GM23338 (cell line): ENCODE measurements around the gene SEL1L3. TPM values are rescaled to one million over a fixed set of nuclear protein-coding genes. Genes with fewer than 3 reads are reported as not detected.

ENCODE experiments used
- ATAC-seq: fragments of 200-7000 bp; cut with Tn5 transposase; 3 replicates; pipeline ENCODE4 v1.9.1; 2020
- DNase-seq: peaks from one replicate; pipeline ENCODE4 v3.0.0-alpha.2; 2015; ENCODE audit warnings: low spot score
- H2AFZ ChIP-seq: fragments of 200-600 bp; sonication (generic); 2 replicates; pipeline ENCODE4 v1.8.0; 2016; ENCODE audit warnings: antibody characterized with exemption, mild to moderate bottlenecking, moderate library complexity
- H3F3A ChIP-seq: fragments of 200-600 bp; sonication (generic); replicated peaks from 2 replicates; pipeline ENCODE4 v1.8.0; 2017; ENCODE audit warnings: antibody characterized with exemption, mixed run types, low read depth
- H3K27ac ChIP-seq: fragments of 200-600 bp; sonication (generic); 2 replicates; pipeline ENCODE4 v1.6.1; 2016; ENCODE audit warnings: low read depth
- H3K27me3 ChIP-seq: fragments of 200-600 bp; sonication (generic); 2 replicates; pipeline ENCODE4 v1.8.0; 2016; ENCODE audit warnings: mild to moderate bottlenecking, mixed run types, moderate library complexity; ENCODE audit not compliant: insufficient read depth
- H3K36me3 ChIP-seq: fragments of 200-600 bp; sonication (generic); 2 replicates; pipeline ENCODE4 v1.8.0; 2016; ENCODE audit warnings: mild to moderate bottlenecking; ENCODE audit not compliant: insufficient read depth
- H3K4me1 ChIP-seq: fragments of 200-600 bp; sonication (generic); 2 replicates; pipeline ENCODE4 v1.8.0; 2016; ENCODE audit warnings: mild to moderate bottlenecking, moderate library complexity; ENCODE audit not compliant: insufficient read depth
- H3K4me2 ChIP-seq: fragments of 200-600 bp; sonication (generic); 2 replicates; pipeline ENCODE4 v1.7.1; 2017; ENCODE audit warnings: mixed run types
- H3K4me3 ChIP-seq: fragments of 200-600 bp; sonication (generic); 2 replicates; pipeline ENCODE4 v1.6.1; 2016; ENCODE audit warnings: mixed run types
- H3K79me2 ChIP-seq: fragments of 200-600 bp; sonication (generic); replicated peaks from 2 replicates; pipeline ENCODE4 v1.8.0; 2017; ENCODE audit warnings: mild to moderate bottlenecking; ENCODE audit not compliant: insufficient read depth
- H3K9me2 ChIP-seq: fragments of 200-600 bp; sonication (generic); 2 replicates; pipeline ENCODE4 v1.8.0; 2017; ENCODE audit not compliant: insufficient read depth
- H4K20me1 ChIP-seq: fragments of 200-600 bp; sonication (generic); replicated peaks from 2 replicates; pipeline ENCODE4 v1.8.0; 2017; ENCODE audit warnings: mild to moderate bottlenecking; ENCODE audit not compliant: insufficient read depth
- H3K27ac Mint-ChIP-seq: 2 replicates; pipeline ENCODE4 v1.8.0; 2020; ENCODE audit warnings: inconsistent platforms, mild to moderate bottlenecking, moderate library complexity, mixed read lengths
- H3K27me3 Mint-ChIP-seq: 3 replicates; pipeline ENCODE4 v1.8.0; 2022; ENCODE audit warnings: low read depth, mild to moderate bottlenecking, moderate library complexity, mixed read lengths, inconsistent platforms; ENCODE audit not compliant: insufficient read depth, poor library complexity
- H3K36me3 Mint-ChIP-seq: 3 replicates; pipeline ENCODE4 v1.8.0; 2021; ENCODE audit warnings: low read depth, mild to moderate bottlenecking, inconsistent platforms, moderate library complexity, mixed read lengths
- H3K4me1 Mint-ChIP-seq: 3 replicates; pipeline ENCODE4 v1.8.0; 2020; ENCODE audit warnings: mild to moderate bottlenecking, inconsistent platforms, mixed read lengths
- H3K4me3 Mint-ChIP-seq: 3 replicates; pipeline ENCODE4 v1.8.0; 2021; ENCODE audit warnings: moderate library complexity, mild to moderate bottlenecking, inconsistent platforms, mixed read lengths
- H3K9me3 Mint-ChIP-seq: 3 replicates; pipeline ENCODE4 v1.8.0; 2020; ENCODE audit warnings: moderate library complexity, mild to moderate bottlenecking, inconsistent platforms, mixed read lengths
- CREB1 ChIP-seq: fragments of 250-450 bp; sonication (Bioruptor Pico); IDR thresholded peaks from 2 replicates; pipeline ENCODE4 v1.5.0; 2020; ENCODE audit warnings: low read depth, mild to moderate bottlenecking, moderate library complexity
- EZH2 ChIP-seq: fragments of 200-600 bp; sonication (generic); IDR thresholded peaks from one replicate; pipeline ENCODE4 v1.8.0; 2017; ENCODE audit warnings: antibody characterized with exemption, mild to moderate bottlenecking, low read depth; ENCODE audit not compliant: unreplicated experiment
- EZH2phosphoT487 ChIP-seq: fragments of 200-600 bp; sonication (generic); IDR thresholded peaks from one replicate; pipeline ENCODE4 v1.8.1; 2018; ENCODE audit warnings: antibody characterized with exemption; ENCODE audit not compliant: unreplicated experiment
- JUNB ChIP-seq: IDR thresholded peaks from one replicate; pipeline ENCODE4 v1.6.1; 2016; ENCODE audit warnings: antibody characterized with exemption; ENCODE audit not compliant: unreplicated experiment
- NANOG ChIP-seq: IDR thresholded peaks from 2 replicates; pipeline ENCODE4 v1.6.1; 2016; ENCODE audit warnings: antibody characterized with exemption, borderline replicate concordance
- POLR2AphosphoS5 ChIP-seq: IDR thresholded peaks from 2 replicates; pipeline ENCODE4 v1.6.1; 2016; ENCODE audit warnings: antibody characterized with exemption, low read depth
- STAT1 ChIP-seq: IDR thresholded peaks from one replicate; pipeline ENCODE4 v1.6.1; 2016; ENCODE audit warnings: antibody characterized with exemption; ENCODE audit not compliant: unreplicated experiment
- ZNF114 ChIP-seq: fragments of 250-450 bp; sonication (Bioruptor Pico); IDR thresholded peaks from 2 replicates; pipeline ENCODE4 v1.5.0; 2020; ENCODE audit warnings: mild to moderate bottlenecking, moderate library complexity
- ZNF331 ChIP-seq: fragments of 250-450 bp; sonication (Bioruptor Pico); IDR thresholded peaks from 2 replicates; pipeline ENCODE4 v1.5.0; 2020; ENCODE audit warnings: low read depth, mild to moderate bottlenecking, moderate library complexity
- polyA plus RNA-seq: library from polyadenylated mRNA; unstranded; fragments of >200 nt; fragmentation: Nextera tagmentation; extraction: Ambion mirVana; gene quantifications from 2 replicates; pipeline ENCODE4 v1.2.1, GENCODE V29; 2016
- total RNA-seq: library from RNA; depleted of rRNA; stranded (reverse); fragments of >200 nt; shearing (Covaris generic); gene quantifications from 2 replicates; pipeline ENCODE4 v1.2.3, GENCODE V29; 2014
- TF ChIP-seq, protein P1 (sequence below): IDR thresholded peaks from one replicate; pipeline ENCODE4 v1.6.1; 2018; ENCODE audit warnings: antibody characterized with exemption; ENCODE audit not compliant: unreplicated experiment
- TF ChIP-seq, protein P2 (sequence below): fragments of 250-450 bp; sonication (Bioruptor Pico); IDR thresholded peaks from 2 replicates; pipeline ENCODE4 v1.5.0; 2020; ENCODE audit warnings: mild to moderate bottlenecking, moderate library complexity
- TF ChIP-seq, protein P3 (sequence below): IDR thresholded peaks from 2 replicates; pipeline ENCODE4 v1.6.1; 2016; ENCODE audit warnings: antibody characterized with exemption
- TF ChIP-seq, protein P4 (sequence below), 2 experiments: fragments of 200-600 bp in 1 of 2; sonication (generic) in 1 of 2; conservative IDR thresholded peaks; 2 replicates each; pipeline versions ENCODE4 v1.5.1 to v1.6.1; 2016 to 2017; ENCODE audit warnings: antibody characterized with exemption in 2 of 2, low read depth in 2 of 2, mild to moderate bottlenecking in 2 of 2, moderate library complexity in 1 of 2

The SEL1L3 gene
- total and polyA plus RNA-seq, 2 experiments from 2014 or later: 17.1 to 61.7 TPM

DNA sequence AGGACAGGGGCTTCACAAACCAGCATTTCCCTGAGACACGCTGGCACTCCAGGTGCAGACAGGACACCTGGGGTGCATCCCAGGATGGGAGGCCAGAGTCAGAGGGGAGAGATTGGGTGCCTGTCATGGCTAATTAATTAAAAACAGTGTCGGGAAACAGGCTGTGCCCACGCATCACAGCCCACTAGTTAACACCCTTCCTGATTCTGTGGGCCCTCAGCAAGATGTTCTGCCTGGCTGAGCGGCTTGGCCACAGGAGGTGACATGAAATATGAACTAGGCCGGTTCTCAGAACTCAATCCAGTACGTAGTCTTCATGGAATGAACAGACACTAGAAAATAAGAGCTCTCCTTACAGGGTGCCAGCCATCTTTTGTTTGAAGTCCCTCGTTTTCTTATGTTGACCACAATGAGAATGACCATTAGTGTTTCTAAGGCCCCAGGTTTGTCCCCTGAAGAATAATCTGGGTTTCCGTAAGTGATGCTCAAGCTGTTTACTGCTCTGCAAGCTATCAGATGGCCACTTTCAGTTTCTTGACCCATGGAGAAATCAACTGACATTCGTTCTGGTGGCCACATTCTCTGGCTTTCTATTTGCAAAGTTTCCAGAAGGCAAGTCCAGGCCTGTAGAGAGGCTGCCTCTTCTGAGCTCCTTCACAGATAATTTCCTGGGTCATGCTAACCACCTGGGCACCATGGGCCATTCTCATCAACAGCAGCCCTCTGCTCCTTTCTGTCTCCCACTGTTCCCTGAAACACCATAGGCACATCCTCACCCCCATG lies 134.9 kb downstream of the SEL1L3 start:
- Histone ChIP-seq H3K4me1 (no peaks in the 10 kb centered on the region), H2AFZ (no peak overlapping the region), H3F3A (no peaks in the 10 kb centered on the region), H3K4me2 (no peak overlapping the region), H3K79me2 (no peaks in the 10 kb centered on the region), H3K27me3 (no peaks in the 10 kb centered on the region), H3K4me3 (no peak overlapping the region), H3K9me2 (peaks cover 7% of the 10 kb centered on the region; the same call in 1 of the 2 replicates), H3K27ac (no peak overlapping the region), H3K36me3 (no peaks in the 10 kb centered on the region; the same call in 1 of the 2 replicates), H4K20me1 (no peaks in the 10 kb centered on the region)
- Mint-ChIP-seq H3K27ac (no peak overlapping the region), H3K4me1 (no peaks in the 10 kb centered on the region), H3K4me3 (no peak overlapping the region), H3K36me3 (no peaks in the 10 kb centered on the region), H3K9me3 (peaks cover 3% of the 10 kb centered on the region; the same call in 2 of the 3 replicates), H3K27me3 (peaks cover 9% of the 10 kb centered on the region)
- TF ChIP-seq ZNF331 (CRISPR knock-in tag): no peak
- no peak for TF ChIP-seq NANOG
- TF ChIP-seq, protein P1, sequence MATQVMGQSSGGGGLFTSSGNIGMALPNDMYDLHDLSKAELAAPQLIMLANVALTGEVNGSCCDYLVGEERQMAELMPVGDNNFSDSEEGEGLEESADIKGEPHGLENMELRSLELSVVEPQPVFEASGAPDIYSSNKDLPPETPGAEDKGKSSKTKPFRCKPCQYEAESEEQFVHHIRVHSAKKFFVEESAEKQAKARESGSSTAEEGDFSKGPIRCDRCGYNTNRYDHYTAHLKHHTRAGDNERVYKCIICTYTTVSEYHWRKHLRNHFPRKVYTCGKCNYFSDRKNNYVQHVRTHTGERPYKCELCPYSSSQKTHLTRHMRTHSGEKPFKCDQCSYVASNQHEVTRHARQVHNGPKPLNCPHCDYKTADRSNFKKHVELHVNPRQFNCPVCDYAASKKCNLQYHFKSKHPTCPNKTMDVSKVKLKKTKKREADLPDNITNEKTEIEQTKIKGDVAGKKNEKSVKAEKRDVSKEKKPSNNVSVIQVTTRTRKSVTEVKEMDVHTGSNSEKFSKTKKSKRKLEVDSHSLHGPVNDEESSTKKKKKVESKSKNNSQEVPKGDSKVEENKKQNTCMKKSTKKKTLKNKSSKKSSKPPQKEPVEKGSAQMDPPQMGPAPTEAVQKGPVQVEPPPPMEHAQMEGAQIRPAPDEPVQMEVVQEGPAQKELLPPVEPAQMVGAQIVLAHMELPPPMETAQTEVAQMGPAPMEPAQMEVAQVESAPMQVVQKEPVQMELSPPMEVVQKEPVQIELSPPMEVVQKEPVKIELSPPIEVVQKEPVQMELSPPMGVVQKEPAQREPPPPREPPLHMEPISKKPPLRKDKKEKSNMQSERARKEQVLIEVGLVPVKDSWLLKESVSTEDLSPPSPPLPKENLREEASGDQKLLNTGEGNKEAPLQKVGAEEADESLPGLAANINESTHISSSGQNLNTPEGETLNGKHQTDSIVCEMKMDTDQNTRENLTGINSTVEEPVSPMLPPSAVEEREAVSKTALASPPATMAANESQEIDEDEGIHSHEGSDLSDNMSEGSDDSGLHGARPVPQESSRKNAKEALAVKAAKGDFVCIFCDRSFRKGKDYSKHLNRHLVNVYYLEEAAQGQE: no peak
- TF ChIP-seq EZH2: no peak
- TF ChIP-seq, protein P2, sequence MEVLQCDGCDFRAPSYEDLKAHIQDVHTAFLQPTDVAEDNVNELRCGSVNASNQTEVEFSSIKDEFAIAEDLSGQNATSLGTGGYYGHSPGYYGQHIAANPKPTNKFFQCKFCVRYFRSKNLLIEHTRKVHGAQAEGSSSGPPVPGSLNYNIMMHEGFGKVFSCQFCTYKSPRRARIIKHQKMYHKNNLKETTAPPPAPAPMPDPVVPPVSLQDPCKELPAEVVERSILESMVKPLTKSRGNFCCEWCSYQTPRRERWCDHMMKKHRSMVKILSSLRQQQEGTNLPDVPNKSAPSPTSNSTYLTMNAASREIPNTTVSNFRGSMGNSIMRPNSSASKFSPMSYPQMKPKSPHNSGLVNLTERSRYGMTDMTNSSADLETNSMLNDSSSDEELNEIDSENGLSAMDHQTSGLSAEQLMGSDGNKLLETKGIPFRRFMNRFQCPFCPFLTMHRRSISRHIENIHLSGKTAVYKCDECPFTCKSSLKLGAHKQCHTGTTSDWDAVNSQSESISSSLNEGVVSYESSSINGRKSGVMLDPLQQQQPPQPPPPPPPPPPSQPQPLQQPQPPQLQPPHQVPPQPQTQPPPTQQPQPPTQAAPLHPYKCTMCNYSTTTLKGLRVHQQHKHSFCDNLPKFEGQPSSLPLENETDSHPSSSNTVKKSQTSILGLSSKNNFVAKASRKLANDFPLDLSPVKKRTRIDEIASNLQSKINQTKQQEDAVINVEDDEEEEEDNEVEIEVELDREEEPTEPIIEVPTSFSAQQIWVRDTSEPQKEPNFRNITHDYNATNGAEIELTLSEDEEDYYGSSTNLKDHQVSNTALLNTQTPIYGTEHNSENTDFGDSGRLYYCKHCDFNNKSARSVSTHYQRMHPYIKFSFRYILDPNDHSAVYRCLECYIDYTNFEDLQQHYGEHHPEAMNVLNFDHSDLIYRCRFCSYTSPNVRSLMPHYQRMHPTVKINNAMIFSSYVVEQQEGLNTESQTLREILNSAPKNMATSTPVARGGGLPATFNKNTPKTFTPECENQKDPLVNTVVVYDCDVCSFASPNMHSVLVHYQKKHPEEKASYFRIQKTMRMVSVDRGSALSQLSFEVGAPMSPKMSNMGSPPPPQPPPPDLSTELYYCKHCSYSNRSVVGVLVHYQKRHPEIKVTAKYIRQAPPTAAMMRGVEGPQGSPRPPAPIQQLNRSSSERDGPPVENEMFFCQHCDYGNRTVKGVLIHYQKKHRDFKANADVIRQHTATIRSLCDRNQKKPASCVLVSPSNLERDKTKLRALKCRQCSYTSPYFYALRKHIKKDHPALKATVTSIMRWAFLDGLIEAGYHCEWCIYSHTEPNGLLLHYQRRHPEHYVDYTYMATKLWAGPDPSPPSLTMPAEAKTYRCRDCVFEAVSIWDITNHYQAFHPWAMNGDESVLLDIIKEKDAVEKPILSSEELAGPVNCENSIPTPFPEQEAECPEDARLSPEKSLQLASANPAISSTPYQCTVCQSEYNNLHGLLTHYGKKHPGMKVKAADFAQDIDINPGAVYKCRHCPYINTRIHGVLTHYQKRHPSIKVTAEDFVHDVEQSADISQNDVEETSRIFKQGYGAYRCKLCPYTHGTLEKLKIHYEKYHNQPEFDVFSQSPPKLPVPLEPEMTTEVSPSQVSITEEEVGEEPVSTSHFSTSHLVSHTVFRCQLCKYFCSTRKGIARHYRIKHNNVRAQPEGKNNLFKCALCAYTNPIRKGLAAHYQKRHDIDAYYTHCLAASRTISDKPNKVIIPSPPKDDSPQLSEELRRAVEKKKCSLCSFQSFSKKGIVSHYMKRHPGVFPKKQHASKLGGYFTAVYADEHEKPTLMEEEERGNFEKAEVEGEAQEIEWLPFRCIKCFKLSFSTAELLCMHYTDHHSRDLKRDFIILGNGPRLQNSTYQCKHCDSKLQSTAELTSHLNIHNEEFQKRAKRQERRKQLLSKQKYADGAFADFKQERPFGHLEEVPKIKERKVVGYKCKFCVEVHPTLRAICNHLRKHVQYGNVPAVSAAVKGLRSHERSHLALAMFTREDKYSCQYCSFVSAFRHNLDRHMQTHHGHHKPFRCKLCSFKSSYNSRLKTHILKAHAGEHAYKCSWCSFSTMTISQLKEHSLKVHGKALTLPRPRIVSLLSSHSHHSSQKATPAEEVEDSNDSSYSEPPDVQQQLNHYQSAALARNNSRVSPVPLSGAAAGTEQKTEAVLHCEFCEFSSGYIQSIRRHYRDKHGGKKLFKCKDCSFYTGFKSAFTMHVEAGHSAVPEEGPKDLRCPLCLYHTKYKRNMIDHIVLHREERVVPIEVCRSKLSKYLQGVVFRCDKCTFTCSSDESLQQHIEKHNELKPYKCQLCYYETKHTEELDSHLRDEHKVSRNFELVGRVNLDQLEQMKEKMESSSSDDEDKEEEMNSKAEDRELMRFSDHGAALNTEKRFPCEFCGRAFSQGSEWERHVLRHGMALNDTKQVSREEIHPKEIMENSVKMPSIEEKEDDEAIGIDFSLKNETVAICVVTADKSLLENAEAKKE: no peak
- no peak for TF ChIP-seq CREB1 (CRISPR knock-in tag)
- TF ChIP-seq JUNB: no peak
- no peak for TF ChIP-seq EZH2phosphoT487
- TF ChIP-seq, protein P3, sequence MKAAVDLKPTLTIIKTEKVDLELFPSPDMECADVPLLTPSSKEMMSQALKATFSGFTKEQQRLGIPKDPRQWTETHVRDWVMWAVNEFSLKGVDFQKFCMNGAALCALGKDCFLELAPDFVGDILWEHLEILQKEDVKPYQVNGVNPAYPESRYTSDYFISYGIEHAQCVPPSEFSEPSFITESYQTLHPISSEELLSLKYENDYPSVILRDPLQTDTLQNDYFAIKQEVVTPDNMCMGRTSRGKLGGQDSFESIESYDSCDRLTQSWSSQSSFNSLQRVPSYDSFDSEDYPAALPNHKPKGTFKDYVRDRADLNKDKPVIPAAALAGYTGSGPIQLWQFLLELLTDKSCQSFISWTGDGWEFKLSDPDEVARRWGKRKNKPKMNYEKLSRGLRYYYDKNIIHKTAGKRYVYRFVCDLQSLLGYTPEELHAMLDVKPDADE: no peak
- TF ChIP-seq, protein P4, sequence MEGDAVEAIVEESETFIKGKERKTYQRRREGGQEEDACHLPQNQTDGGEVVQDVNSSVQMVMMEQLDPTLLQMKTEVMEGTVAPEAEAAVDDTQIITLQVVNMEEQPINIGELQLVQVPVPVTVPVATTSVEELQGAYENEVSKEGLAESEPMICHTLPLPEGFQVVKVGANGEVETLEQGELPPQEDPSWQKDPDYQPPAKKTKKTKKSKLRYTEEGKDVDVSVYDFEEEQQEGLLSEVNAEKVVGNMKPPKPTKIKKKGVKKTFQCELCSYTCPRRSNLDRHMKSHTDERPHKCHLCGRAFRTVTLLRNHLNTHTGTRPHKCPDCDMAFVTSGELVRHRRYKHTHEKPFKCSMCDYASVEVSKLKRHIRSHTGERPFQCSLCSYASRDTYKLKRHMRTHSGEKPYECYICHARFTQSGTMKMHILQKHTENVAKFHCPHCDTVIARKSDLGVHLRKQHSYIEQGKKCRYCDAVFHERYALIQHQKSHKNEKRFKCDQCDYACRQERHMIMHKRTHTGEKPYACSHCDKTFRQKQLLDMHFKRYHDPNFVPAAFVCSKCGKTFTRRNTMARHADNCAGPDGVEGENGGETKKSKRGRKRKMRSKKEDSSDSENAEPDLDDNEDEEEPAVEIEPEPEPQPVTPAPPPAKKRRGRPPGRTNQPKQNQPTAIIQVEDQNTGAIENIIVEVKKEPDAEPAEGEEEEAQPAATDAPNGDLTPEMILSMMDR (conservative IDR thresholded peaks at IDR 0.05; ENCODE audit: low read depth in 2 of 2): no peak
- TF ChIP-seq POLR2AphosphoS5: no peak
- TF ChIP-seq ZNF114: no peak
- TF ChIP-seq STAT1: no peak
- ATAC-seq (no peak), DNase-seq (no peak)
